Activated naive CD8-positive, alpha-beta T cell (primary cell): ENCODE measurements around the gene KANSL1.
"Not testable (repeated sequence)": the region's sequence is repeated elsewhere in the genome, so short reads cannot be mapped to it uniquely, and the experiment has no call there.

Source experiments
- H3K27ac Mint-ChIP-seq: one replicate; pipeline ENCODE4 v1.8.0; 2021; ENCODE audit warnings: mixed read lengths
- H3K27me3 Mint-ChIP-seq: one replicate; pipeline ENCODE4 v1.8.0; 2021; ENCODE audit warnings: mixed read lengths
- H3K36me3 Mint-ChIP-seq: one replicate; pipeline ENCODE4 v1.8.0; 2021; ENCODE audit warnings: mixed read lengths
- H3K4me1 Mint-ChIP-seq: one replicate; pipeline ENCODE4 v1.8.0; 2021; ENCODE audit warnings: low read depth, mixed read lengths
- H3K4me3 Mint-ChIP-seq: one replicate; pipeline ENCODE4 v1.8.0; 2021; ENCODE audit warnings: mild to moderate bottlenecking, mixed read lengths
- H3K9me3 Mint-ChIP-seq: one replicate; pipeline ENCODE4 v1.8.0; 2021; ENCODE audit warnings: low read depth, mixed read lengths

Gene KANSL1

GRCh38 chr17:46124695-46125592 lies 68.3 kb downstream of the KANSL1 start:
- Mint-ChIP-seq H3K4me1 (peaks cover 90% of the 10 kb centered on the region), H3K27me3 (no peaks in the 10 kb centered on the region), H3K4me3 (peak overlapping the region; percentile 5), H3K9me3 (no peaks in the 10 kb centered on the region), H3K36me3 (peaks cover 20% of the 10 kb centered on the region), H3K27ac (peak overlapping the region; percentile 70)

GRCh38 chr17:46123607-46124006 lies 69.6 kb downstream of the KANSL1 start:
- peak overlapping the region; percentile 29 for H3K27ac Mint-ChIP-seq
- peak overlapping the region; percentile 27 for H3K4me3 Mint-ChIP-seq
- H3K36me3 Mint-ChIP-seq: peaks cover 18% of the 10 kb centered on the region
- H3K9me3 Mint-ChIP-seq: no peaks in the 10 kb centered on the region
- H3K27me3 Mint-ChIP-seq: no peaks in the 10 kb centered on the region
- H3K4me1 Mint-ChIP-seq: peaks cover 88% of the 10 kb centered on the region

GRCh38 chr17:46122486-46122871 lies 70.8 kb downstream of the KANSL1 start:
- peak overlapping the region; percentile 81 for H3K27ac Mint-ChIP-seq
- peaks cover 86% of the 10 kb centered on the region for H3K4me1 Mint-ChIP-seq
- no peaks in the 10 kb centered on the region for H3K27me3 Mint-ChIP-seq
- peak overlapping the region; percentile 36 for H3K4me3 Mint-ChIP-seq
- no peaks in the 10 kb centered on the region for H3K9me3 Mint-ChIP-seq
- H3K36me3 Mint-ChIP-seq: peaks cover 15% of the 10 kb centered on the region

- H3K27ac Mint-ChIP-seq: peak overlapping the region; percentile 81
- H3K9me3 Mint-ChIP-seq: no peaks in the 10 kb centered on the region
- H3K36me3 Mint-ChIP-seq: peaks cover 15% of the 10 kb centered on the region
- H3K27me3 Mint-ChIP-seq: no peaks in the 10 kb centered on the region
- peaks cover 86% of the 10 kb centered on the region for H3K4me1 Mint-ChIP-seq
- H3K4me3 Mint-ChIP-seq: peak overlapping the region; percentile 36
These were observed 71.3 kb downstream of the KANSL1 start for GRCh38 chr17:46121841-46122485.

- Mint-ChIP-seq H3K4me1 (peaks cover 86% of the 10 kb centered on the region), H3K4me3 (peak overlapping the region; percentile 36), H3K36me3 (peaks cover 13% of the 10 kb centered on the region)
These were observed 72.0 kb downstream of the KANSL1 start for GRCh38 chr17:46121165-46121764.

GRCh38 chr17:46120537-46120936 lies 72.7 kb downstream of the KANSL1 start:
- Mint-ChIP-seq H3K4me1 (peaks cover 87% of the 10 kb centered on the region), H3K27ac (peak overlapping the region; percentile 81), H3K9me3 (no peaks in the 10 kb centered on the region), H3K36me3 (peaks cover 16% of the 10 kb centered on the region), H3K27me3 (no peaks in the 10 kb centered on the region), H3K4me3 (peak overlapping the region; percentile 36)

More at GRCh38 chr17:46121165-46121764, 72.0 kb downstream of the KANSL1 start:
- H3K9me3 Mint-ChIP-seq: no peaks in the 10 kb centered on the region
- H3K27me3 Mint-ChIP-seq: no peaks in the 10 kb centered on the region
- peak overlapping the region; percentile 81 for H3K27ac Mint-ChIP-seq

- Mint-ChIP-seq H3K27me3 (no peaks in the 10 kb centered on the region), H3K9me3 (no peaks in the 10 kb centered on the region), H3K36me3 (peaks cover 18% of the 10 kb centered on the region), H3K27ac (peak overlapping the region; percentile 84), H3K4me1 (peaks cover 88% of the 10 kb centered on the region), H3K4me3 (peak overlapping the region; percentile 31)
These were observed 73.2 kb downstream of the KANSL1 start for GRCh38 chr17:46120078-46120477.

- H3K9me3 Mint-ChIP-seq: no peaks in the 10 kb centered on the region
- peak overlapping the region; percentile 47 for H3K27ac Mint-ChIP-seq
- peaks cover 89% of the 10 kb centered on the region for H3K4me1 Mint-ChIP-seq
- H3K36me3 Mint-ChIP-seq: peaks cover 17% of the 10 kb centered on the region
- H3K27me3 Mint-ChIP-seq: no peaks in the 10 kb centered on the region
- no peak overlapping the region for H3K4me3 Mint-ChIP-seq
These were observed 74.3 kb downstream of the KANSL1 start for GRCh38 chr17:46118964-46119363.

- Mint-ChIP-seq H3K4me3 (no peak overlapping the region), H3K27ac (no peak overlapping the region), H3K9me3 (no peaks in the 10 kb centered on the region), H3K36me3 (peaks cover 20% of the 10 kb centered on the region), H3K4me1 (peaks cover 90% of the 10 kb centered on the region), H3K27me3 (no peaks in the 10 kb centered on the region)
These were observed 75.2 kb downstream of the KANSL1 start for GRCh38 chr17:46117850-46118696.

GRCh38 chr17:46117117-46117516 lies 76.1 kb downstream of the KANSL1 start:
- peaks cover 20% of the 10 kb centered on the region for H3K36me3 Mint-ChIP-seq
- no peak overlapping the region for H3K4me3 Mint-ChIP-seq
- peaks cover 87% of the 10 kb centered on the region for H3K4me1 Mint-ChIP-seq

GRCh38 chr17:46115699-46116098 lies 77.5 kb downstream of the KANSL1 start:
- Mint-ChIP-seq H3K4me1 (peaks cover 85% of the 10 kb centered on the region), H3K27ac (peak overlapping the region; percentile 78), H3K36me3 (peaks cover 15% of the 10 kb centered on the region)

More at GRCh38 chr17:46117117-46117516, 76.1 kb downstream of the KANSL1 start:
- no peaks in the 10 kb centered on the region for H3K9me3 Mint-ChIP-seq
- H3K27me3 Mint-ChIP-seq: no peaks in the 10 kb centered on the region
- H3K27ac Mint-ChIP-seq: peak overlapping the region; percentile 50

GRCh38 chr17:46111236-46111635 lies 82.0 kb downstream of the KANSL1 start:
- Mint-ChIP-seq H3K4me3 (peak overlapping the region; percentile 20), H3K4me1 (peaks cover 90% of the 10 kb centered on the region)

More at GRCh38 chr17:46115699-46116098, 77.5 kb downstream of the KANSL1 start:
- no peaks in the 10 kb centered on the region for H3K9me3 Mint-ChIP-seq
- no peak overlapping the region for H3K4me3 Mint-ChIP-seq
- H3K27me3 Mint-ChIP-seq: no peaks in the 10 kb centered on the region

GRCh38 chr17:46110219-46110618 lies 83.0 kb downstream of the KANSL1 start:
- peak overlapping the region; percentile 85 for H3K27ac Mint-ChIP-seq
- H3K27me3 Mint-ChIP-seq: no peaks in the 10 kb centered on the region
- H3K9me3 Mint-ChIP-seq: no peaks in the 10 kb centered on the region
- H3K36me3 Mint-ChIP-seq: peaks cover 7% of the 10 kb centered on the region
- H3K4me3 Mint-ChIP-seq: no peak overlapping the region
- peaks cover 89% of the 10 kb centered on the region for H3K4me1 Mint-ChIP-seq

More at GRCh38 chr17:46111236-46111635, 82.0 kb downstream of the KANSL1 start:
- not testable (repeated sequence) for H3K9me3 Mint-ChIP-seq, H3K27me3 Mint-ChIP-seq
- peaks cover 13% of the 10 kb centered on the region for H3K36me3 Mint-ChIP-seq
- H3K27ac Mint-ChIP-seq: peak overlapping the region; percentile 85

- peaks cover 89% of the 10 kb centered on the region for H3K4me1 Mint-ChIP-seq
- H3K27me3 Mint-ChIP-seq: no peaks in the 10 kb centered on the region
- peak overlapping the region; percentile 85 for H3K27ac Mint-ChIP-seq
- H3K4me3 Mint-ChIP-seq: no peak overlapping the region
- no peaks in the 10 kb centered on the region for H3K9me3 Mint-ChIP-seq
- H3K36me3 Mint-ChIP-seq: peaks cover 7% of the 10 kb centered on the region
These were observed 83.5 kb downstream of the KANSL1 start for GRCh38 chr17:46109603-46110189.
